Neural crest cell (in vitro differentiated cells): ENCODE results near the gene SARM1. TPM values are rescaled to one million over a fixed set of nuclear protein-coding genes. Genes with fewer than 3 reads are reported as not detected.
A peak's percentile ranks its signal among the peaks of the same experiment; 100 is the strongest.

Experiments used
- DNase-seq: peaks from one replicate; pipeline ENCODE4 v3.0.0; 2021; ENCODE audit warnings: low read depth, mixed read lengths, low spot score
- H3K27ac Mint-ChIP-seq: one replicate; pipeline ENCODE4 v1.8.0; 2021; ENCODE audit warnings: mild to moderate bottlenecking, mixed read lengths; ENCODE audit not compliant: unreplicated experiment
- H3K27me3 Mint-ChIP-seq: 2 replicates; pipeline ENCODE4 v1.8.0; 2021; ENCODE audit warnings: low read depth, mild to moderate bottlenecking, mixed read lengths
- H3K36me3 Mint-ChIP-seq: 2 replicates; pipeline ENCODE4 v1.8.0; 2021; ENCODE audit warnings: low read depth, mild to moderate bottlenecking, mixed read lengths
- H3K4me1 Mint-ChIP-seq: 2 replicates; pipeline ENCODE4 v1.8.0; 2021; ENCODE audit warnings: mixed read lengths
- H3K4me3 Mint-ChIP-seq: one replicate; pipeline ENCODE4 v1.8.0; 2021; ENCODE audit warnings: mild to moderate bottlenecking, mixed read lengths
- H3K9me3 Mint-ChIP-seq: 2 replicates; pipeline ENCODE4 v1.8.0; 2021; ENCODE audit warnings: mixed read lengths
- total RNA-seq: library from RNA; stranded (reverse); gene quantifications from 2 replicates; pipeline ENCODE4 v1.2.1, GENCODE V29; 2021
- TF ChIP-seq, protein P1 (sequence below): fragments of 200-600 bp; sonication (generic); conservative IDR thresholded peaks from 2 replicates; pipeline ENCODE4 v1.5.0; 2021; ENCODE audit warnings: antibody characterized with exemption, mild to moderate bottlenecking

SARM1 gene
- total RNA-seq, 1 donor from 2014 or later: 52.5 TPM

DNA sequence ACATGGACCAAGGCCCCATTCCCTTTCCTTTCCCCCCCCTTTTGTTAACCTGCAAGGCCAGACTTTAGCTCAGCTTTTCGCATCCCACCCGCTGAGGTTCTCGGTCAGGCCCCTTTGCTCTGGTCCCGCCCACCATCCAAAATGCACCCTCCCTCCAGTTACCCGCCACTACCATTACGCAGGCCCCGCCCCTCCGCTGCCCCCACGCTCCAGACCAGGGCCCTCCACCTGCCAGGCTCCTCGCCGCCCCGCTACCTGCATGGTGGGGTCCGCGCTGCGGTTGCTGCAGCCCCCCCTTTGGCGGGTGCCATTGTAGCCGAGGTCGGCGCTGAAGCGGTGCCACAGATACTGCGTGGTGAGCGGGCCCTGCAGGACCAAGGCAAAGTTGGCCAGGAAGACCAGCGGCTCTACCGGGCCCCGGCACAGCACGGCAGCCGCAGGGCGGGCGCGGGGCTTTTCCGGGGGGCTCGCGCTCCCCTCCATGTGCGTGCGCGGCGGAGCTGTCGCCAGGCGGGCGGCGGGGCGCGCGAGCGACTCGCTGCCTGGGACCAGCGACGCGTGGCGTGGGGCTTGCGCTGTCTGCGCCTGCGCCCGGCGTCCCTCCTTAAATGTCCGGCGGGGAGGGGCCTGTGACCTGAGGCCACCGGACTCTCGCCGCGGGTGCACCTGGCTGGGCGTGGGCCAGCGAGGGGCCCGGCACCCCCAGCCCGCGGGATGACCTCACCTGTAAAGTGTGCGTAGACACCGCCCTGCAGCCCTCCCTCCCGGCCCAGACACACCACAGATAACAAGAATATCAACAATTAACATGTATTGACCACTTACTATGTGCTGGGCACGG lies 34.4 kb downstream of the SARM1 start, which contains the start of gene SLC46A1:
Gene SLC46A1 (minus strand): TSS at position 581 of the 841 bp plus-strand sequence. CDS start 98 bp downstream, at position 483.
- H3K27me3 Mint-ChIP-seq: peaks cover 37% of the 10 kb centered on the region
- peak; percentile 48 for DNase-seq
- peaks cover 2% of the 10 kb centered on the region for H3K36me3 Mint-ChIP-seq
- TF ChIP-seq, protein P1, sequence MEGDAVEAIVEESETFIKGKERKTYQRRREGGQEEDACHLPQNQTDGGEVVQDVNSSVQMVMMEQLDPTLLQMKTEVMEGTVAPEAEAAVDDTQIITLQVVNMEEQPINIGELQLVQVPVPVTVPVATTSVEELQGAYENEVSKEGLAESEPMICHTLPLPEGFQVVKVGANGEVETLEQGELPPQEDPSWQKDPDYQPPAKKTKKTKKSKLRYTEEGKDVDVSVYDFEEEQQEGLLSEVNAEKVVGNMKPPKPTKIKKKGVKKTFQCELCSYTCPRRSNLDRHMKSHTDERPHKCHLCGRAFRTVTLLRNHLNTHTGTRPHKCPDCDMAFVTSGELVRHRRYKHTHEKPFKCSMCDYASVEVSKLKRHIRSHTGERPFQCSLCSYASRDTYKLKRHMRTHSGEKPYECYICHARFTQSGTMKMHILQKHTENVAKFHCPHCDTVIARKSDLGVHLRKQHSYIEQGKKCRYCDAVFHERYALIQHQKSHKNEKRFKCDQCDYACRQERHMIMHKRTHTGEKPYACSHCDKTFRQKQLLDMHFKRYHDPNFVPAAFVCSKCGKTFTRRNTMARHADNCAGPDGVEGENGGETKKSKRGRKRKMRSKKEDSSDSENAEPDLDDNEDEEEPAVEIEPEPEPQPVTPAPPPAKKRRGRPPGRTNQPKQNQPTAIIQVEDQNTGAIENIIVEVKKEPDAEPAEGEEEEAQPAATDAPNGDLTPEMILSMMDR: no peak
- H3K9me3 Mint-ChIP-seq: no peaks in the 10 kb centered on the region
- peak within 1 kb of the TSS; percentile 94 for H3K4me3 Mint-ChIP-seq
- H3K27ac Mint-ChIP-seq: peak within 1 kb of the TSS; percentile 50
- H3K4me1 Mint-ChIP-seq: peaks cover 20% of the 10 kb centered on the region

DNA sequence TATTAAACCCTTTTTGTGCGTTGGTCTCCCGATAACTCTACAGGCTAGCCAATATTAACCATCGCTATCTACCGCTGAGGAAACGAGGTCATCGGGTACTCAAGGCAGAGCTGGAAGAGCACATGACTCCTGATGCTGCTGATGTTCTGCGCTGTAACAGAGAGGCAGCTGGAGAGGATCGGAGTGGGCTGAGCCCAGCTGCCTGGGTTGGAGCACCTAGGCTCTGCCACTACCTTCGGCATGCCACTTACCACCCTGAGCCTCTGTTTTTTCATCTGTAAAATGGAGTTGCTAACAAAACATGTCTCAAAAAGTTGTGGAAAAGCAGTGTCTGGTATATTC lies 35.0 kb downstream of the SARM1 start:
- Mint-ChIP-seq H3K4me1 (peaks cover 20% of the 10 kb centered on the region), H3K27me3 (peaks cover 43% of the 10 kb centered on the region), H3K27ac (no peak overlapping the region), H3K36me3 (no peaks in the 10 kb centered on the region), H3K9me3 (no peaks in the 10 kb centered on the region), H3K4me3 (peak overlapping the region; percentile 87)
- no peak for DNase-seq
- TF ChIP-seq, protein P1: no peak

DNA sequence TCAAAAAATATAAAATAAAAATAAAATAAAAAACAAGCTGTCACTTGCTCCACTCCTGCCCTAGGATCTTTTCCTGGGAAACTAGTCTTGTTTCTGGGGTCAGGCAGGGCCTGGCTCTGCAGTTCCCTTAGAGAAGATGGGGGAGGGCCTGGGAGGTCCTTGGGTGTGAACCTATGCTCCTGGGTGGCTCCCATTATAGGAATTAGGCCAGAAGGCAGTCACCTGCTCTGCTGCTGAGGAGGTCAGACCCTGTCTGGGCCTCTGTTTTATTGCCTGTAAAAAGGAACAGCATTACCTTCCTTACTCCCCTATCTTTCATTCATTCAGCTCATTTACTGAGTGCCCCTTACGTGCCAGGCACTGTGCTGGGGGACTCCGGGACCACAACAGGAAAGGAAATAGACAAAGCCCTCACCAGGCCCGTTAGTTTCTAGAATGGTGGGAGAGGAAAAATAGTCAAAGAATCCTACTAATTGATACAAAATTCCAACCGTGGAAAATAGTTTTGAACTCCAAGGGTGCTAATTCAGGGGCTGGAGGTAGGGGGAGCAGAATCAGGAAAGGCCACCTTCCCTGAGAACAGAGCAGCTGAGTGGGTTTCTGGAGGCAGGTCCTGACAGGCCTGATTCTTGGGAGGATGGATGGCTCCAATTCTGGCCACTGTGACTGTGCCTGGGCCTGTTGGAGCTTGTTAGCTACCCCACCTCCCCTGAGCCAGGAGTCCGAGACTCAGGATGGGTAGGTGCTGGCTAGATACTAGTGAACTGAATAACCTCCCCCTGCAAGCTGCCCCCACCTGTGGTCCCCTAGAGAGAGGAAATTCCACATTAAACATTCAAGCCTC lies 35.9 kb downstream of the SARM1 start:
- H3K4me3 Mint-ChIP-seq: peak overlapping the region; percentile 67
- H3K27ac Mint-ChIP-seq: no peak overlapping the region
- TF ChIP-seq, protein P1: no peak
- H3K27me3 Mint-ChIP-seq: peaks cover 51% of the 10 kb centered on the region
- no peaks in the 10 kb centered on the region for H3K9me3 Mint-ChIP-seq
- H3K36me3 Mint-ChIP-seq: no peaks in the 10 kb centered on the region
- H3K4me1 Mint-ChIP-seq: peaks cover 20% of the 10 kb centered on the region
- no peak for DNase-seq

DNA sequence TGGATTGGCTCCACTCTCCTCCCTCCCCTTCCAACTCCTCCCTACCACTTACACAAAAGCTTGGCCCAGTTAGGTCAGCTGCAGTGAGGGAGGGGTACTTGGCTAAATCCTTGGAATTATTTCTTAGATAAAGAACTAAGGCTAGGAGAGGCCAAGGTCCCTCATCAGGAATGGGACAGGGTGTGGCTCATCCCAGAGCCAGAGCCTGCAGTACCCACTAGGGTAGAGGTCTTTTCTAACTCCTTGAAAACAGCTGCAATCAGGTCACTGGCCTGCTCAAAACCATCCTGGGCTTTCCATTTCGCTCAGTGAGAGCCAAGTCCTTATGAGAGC lies 36.4 kb downstream of the SARM1 start:
- H3K4me1 Mint-ChIP-seq: peaks cover 20% of the 10 kb centered on the region
- no peak for DNase-seq
- H3K27me3 Mint-ChIP-seq: peaks cover 55% of the 10 kb centered on the region
- H3K4me3 Mint-ChIP-seq: peak overlapping the region; percentile 67
- no peaks in the 10 kb centered on the region for H3K36me3 Mint-ChIP-seq
- H3K27ac Mint-ChIP-seq: no peak overlapping the region
- H3K9me3 Mint-ChIP-seq: no peaks in the 10 kb centered on the region
- TF ChIP-seq, protein P1: no peak

DNA sequence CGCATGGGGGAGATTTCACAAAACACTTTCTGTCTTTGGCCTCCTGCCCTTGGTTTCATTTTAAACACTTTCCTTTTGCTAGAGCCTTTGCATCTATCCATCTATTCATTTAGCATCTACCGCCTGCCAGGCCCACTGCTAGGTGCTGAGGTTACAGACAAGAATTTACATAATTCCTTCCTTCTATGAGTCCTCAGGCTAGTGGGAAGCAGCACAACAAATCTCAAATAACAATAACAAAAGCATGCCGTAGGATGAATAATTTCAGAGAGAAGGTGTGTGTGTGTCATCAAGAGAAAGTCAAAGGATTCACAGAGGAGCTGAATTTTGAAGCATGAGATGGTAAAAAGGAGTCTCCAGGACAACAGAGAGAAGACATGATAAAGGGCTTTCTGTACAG lies 40.6 kb downstream of the SARM1 start:
- DNase-seq: no peak
- Mint-ChIP-seq H3K4me1 (no peaks in the 10 kb centered on the region), H3K36me3 (no peaks in the 10 kb centered on the region), H3K9me3 (no peaks in the 10 kb centered on the region), H3K27ac (no peak overlapping the region), H3K4me3 (no peak overlapping the region), H3K27me3 (peaks cover 70% of the 10 kb centered on the region)
- TF ChIP-seq, protein P1: no peak
